Endothelial cell of umbilical vein (primary cell): ENCODE results near the gene CCDC57.

Experiments
- CTCF ChIP-seq, 2 donors: IDR thresholded peaks; 1 replicate in 1 of 2; 2 replicates in 1 of 2; pipeline ENCODE4 v1.5.1; 2011; ENCODE audit warnings: low read length in 2 of 2, mild to moderate bottlenecking in 2 of 2, moderate library complexity in 2 of 2, control low read depth in 1 of 2, inconsistent platforms in 1 of 2, low read depth in 1 of 2; ENCODE audit not compliant: insufficient read depth in 1 of 2; ENCODE audit errors: extremely low read depth in 1 of 2
- EZH2 ChIP-seq: IDR thresholded peaks from 2 replicates; pipeline ENCODE4 v1.6.1; 2012; ENCODE audit warnings: borderline replicate concordance, low read depth, mild to moderate bottlenecking, moderate library complexity, low read length, inconsistent platforms; ENCODE audit not compliant: severe bottlenecking
- JUN ChIP-seq: IDR thresholded peaks from 2 replicates; pipeline ENCODE4 v1.6.1; 2011; ENCODE audit warnings: borderline replicate concordance, low read depth; ENCODE audit not compliant: insufficient read length, insufficient read depth
- POLR2A ChIP-seq: IDR thresholded peaks from 2 replicates; pipeline ENCODE4 v1.6.1; 2012; ENCODE audit warnings: low read depth, mild to moderate bottlenecking, control low read depth, low read length
- POLR2AphosphoS5 ChIP-seq: IDR thresholded peaks from 2 replicates; pipeline ENCODE4 v1.6.1; 2012; ENCODE audit warnings: low read depth, mild to moderate bottlenecking, control low read depth, low read length, moderate library complexity; ENCODE audit not compliant: insufficient read depth

GRCh38 chr17:82104797-82105416, 107.7 kb downstream of the CCDC57 start:
- TF ChIP-seq EZH2 (no peak), CTCF (IDR thresholded peaks at IDR 0.05; ENCODE audit: extremely low read depth in 1 of 2, insufficient read depth in 1 of 2, low read depth in 1 of 2, low read length in 2 of 2) (no peak), POLR2A (no peak), POLR2AphosphoS5 (no peak), JUN (no peak)
